Measurements from ENCODE around the gene NFATC1. TPM values are rescaled to one million over a fixed set of nuclear protein-coding genes. Genes with fewer than 3 reads are reported as not detected.

The NFATC1 gene
- total RNA-seq, 1 experiment from 2014 or later, result 0.10 TPM

GRCh38 chr18:79422022-79422782 is 26.5 kb downstream of the NFATC1 start:
- peak; percentile 65 for DNase-seq (ENCODE audit: low read depth)

- no peak for DNase-seq (ENCODE audit: low read depth)
Observed at GRCh38 chr18:79422783-79423165, 27.0 kb downstream of the NFATC1 start.

- DNase-seq (ENCODE audit: low read depth), result no peak
Observed at GRCh38 chr18:79423211-79424007, 27.7 kb downstream of the NFATC1 start.

GRCh38 chr18:79424008-79424565 is 28.4 kb downstream of the NFATC1 start:
- no peak for DNase-seq (ENCODE audit: low read depth)

- DNase-seq (ENCODE audit: low read depth), result no peak
Observed at GRCh38 chr18:79424880-79425568, 29.3 kb downstream of the NFATC1 start.

- DNase-seq (ENCODE audit: low read depth), result no peak
Observed at GRCh38 chr18:79425569-79425886, 29.8 kb downstream of the NFATC1 start.

GRCh38 chr18:79426376-79427300 is 30.9 kb downstream of the NFATC1 start:
- no peak for DNase-seq (ENCODE audit: low read depth)

GRCh38 chr18:79427368-79428225 is 31.9 kb downstream of the NFATC1 start:
- no peak for DNase-seq (ENCODE audit: low read depth)

- no peak for DNase-seq (ENCODE audit: low read depth)
Observed at GRCh38 chr18:79428287-79428686, 32.6 kb downstream of the NFATC1 start.

GRCh38 chr18:79429381-79429780 is 33.7 kb downstream of the NFATC1 start:
- no peak for DNase-seq (ENCODE audit: low read depth)

- DNase-seq (ENCODE audit: low read depth), result no peak
Observed at GRCh38 chr18:79429785-79430281, 34.1 kb downstream of the NFATC1 start.

- no peak for DNase-seq (ENCODE audit: low read depth)
Observed at GRCh38 chr18:79432376-79433120, 36.8 kb downstream of the NFATC1 start.

- no peak for DNase-seq (ENCODE audit: low read depth)
Observed at GRCh38 chr18:79433431-79433830, 37.7 kb downstream of the NFATC1 start.

GRCh38 chr18:79434607-79435401 is 39.1 kb downstream of the NFATC1 start:
- no peak for DNase-seq (ENCODE audit: low read depth)

GRCh38 chr18:79436556-79437275 is 41.0 kb downstream of the NFATC1 start:
- no peak for DNase-seq (ENCODE audit: low read depth)

- DNase-seq (ENCODE audit: low read depth), result no peak
Observed at GRCh38 chr18:79438089-79438897, 42.6 kb downstream of the NFATC1 start.
